Ishikawa (cell line): ENCODE data around the gene STRA6.

Source experiments
- CEBPB ChIP-seq: IDR thresholded peaks from 2 replicates; pipeline ENCODE4 v1.6.1; 2012
- CREB1 ChIP-seq: IDR thresholded peaks from 2 replicates; pipeline ENCODE4 v1.6.1; 2012; ENCODE audit warnings: low read depth
- EGR1 ChIP-seq: IDR thresholded peaks from 2 replicates; pipeline ENCODE4 v1.6.1; 2012
- EP300 ChIP-seq: IDR thresholded peaks from 2 replicates; pipeline ENCODE4 v1.6.1; 2012; ENCODE audit warnings: borderline replicate concordance
- FOXM1 ChIP-seq: IDR thresholded peaks from 2 replicates; pipeline ENCODE4 v1.6.1; 2012; ENCODE audit warnings: low read depth, borderline replicate concordance
- NFIC ChIP-seq: IDR thresholded peaks from 2 replicates; pipeline ENCODE4 v1.6.1; 2012
- RAD21 ChIP-seq: IDR thresholded peaks from 2 replicates; pipeline ENCODE4 v1.6.1; 2012; ENCODE audit warnings: low read depth
- TAF1 ChIP-seq: IDR thresholded peaks from 2 replicates; pipeline ENCODE4 v1.6.1; 2012; ENCODE audit warnings: low read depth, mild to moderate bottlenecking
- TCF12 ChIP-seq: IDR thresholded peaks from 2 replicates; pipeline ENCODE4 v1.6.1; 2012; ENCODE audit warnings: low read depth
- TEAD4 ChIP-seq: IDR thresholded peaks from 2 replicates; pipeline ENCODE4 v1.6.1; 2012
- USF1 ChIP-seq: IDR thresholded peaks from 2 replicates; pipeline ENCODE4 v1.6.1; 2012
- YY1 ChIP-seq: IDR thresholded peaks from 2 replicates; pipeline ENCODE4 v1.6.1; 2012; ENCODE audit warnings: low read depth
- ZBTB7A ChIP-seq: IDR thresholded peaks from 2 replicates; pipeline ENCODE4 v1.6.1; 2012; ENCODE audit warnings: low read depth
- TF ChIP-seq, protein P1 (sequence below): IDR thresholded peaks from 2 replicates; pipeline ENCODE4 v1.6.1; 2012; ENCODE audit warnings: low read depth, mild to moderate bottlenecking
- TF ChIP-seq, protein P2 (sequence below): IDR thresholded peaks from 2 replicates; pipeline ENCODE4 v1.6.1; 2012

Gene STRA6

GRCh38 chr15:74245342-74245931, 42.9 kb upstream of the STRA6 start:
- TF ChIP-seq NFIC (no peak), CREB1 (no peak), RAD21 (no peak), EGR1 (no peak), FOXM1 (no peak), YY1 (no peak), CEBPB (no peak), TCF12 (no peak), ZBTB7A (no peak), TEAD4 (no peak), USF1 (no peak), TAF1 (no peak), EP300 (no peak)
- TF ChIP-seq, protein P1, sequence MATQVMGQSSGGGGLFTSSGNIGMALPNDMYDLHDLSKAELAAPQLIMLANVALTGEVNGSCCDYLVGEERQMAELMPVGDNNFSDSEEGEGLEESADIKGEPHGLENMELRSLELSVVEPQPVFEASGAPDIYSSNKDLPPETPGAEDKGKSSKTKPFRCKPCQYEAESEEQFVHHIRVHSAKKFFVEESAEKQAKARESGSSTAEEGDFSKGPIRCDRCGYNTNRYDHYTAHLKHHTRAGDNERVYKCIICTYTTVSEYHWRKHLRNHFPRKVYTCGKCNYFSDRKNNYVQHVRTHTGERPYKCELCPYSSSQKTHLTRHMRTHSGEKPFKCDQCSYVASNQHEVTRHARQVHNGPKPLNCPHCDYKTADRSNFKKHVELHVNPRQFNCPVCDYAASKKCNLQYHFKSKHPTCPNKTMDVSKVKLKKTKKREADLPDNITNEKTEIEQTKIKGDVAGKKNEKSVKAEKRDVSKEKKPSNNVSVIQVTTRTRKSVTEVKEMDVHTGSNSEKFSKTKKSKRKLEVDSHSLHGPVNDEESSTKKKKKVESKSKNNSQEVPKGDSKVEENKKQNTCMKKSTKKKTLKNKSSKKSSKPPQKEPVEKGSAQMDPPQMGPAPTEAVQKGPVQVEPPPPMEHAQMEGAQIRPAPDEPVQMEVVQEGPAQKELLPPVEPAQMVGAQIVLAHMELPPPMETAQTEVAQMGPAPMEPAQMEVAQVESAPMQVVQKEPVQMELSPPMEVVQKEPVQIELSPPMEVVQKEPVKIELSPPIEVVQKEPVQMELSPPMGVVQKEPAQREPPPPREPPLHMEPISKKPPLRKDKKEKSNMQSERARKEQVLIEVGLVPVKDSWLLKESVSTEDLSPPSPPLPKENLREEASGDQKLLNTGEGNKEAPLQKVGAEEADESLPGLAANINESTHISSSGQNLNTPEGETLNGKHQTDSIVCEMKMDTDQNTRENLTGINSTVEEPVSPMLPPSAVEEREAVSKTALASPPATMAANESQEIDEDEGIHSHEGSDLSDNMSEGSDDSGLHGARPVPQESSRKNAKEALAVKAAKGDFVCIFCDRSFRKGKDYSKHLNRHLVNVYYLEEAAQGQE: no peak
- TF ChIP-seq, protein P2, sequence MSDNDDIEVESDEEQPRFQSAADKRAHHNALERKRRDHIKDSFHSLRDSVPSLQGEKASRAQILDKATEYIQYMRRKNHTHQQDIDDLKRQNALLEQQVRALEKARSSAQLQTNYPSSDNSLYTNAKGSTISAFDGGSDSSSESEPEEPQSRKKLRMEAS: no peak

DNA sequence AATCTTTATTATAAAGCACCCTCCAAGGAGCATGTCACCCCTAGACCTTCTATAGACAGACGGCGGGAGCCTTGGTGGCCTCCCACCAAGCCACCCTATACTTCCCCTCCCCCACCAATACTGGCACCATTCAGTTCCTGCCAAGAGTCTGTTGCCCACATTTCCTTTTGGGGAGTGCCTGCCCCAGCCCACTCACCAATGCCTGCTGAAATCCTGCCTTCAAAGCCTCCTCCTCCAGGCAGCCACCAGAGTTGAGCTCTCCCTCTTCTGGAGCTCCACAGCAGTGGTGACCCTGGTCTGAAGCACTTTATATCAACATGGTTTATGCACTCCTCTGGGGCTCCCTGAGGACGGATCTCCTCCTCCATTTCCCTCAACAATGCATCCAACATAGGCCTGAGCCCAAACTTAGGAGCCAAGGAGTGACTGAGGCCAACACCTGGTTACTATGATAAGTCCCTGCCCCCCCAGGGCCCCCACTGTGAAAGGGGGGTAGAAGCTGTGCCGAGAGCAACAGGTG, 42.3 kb upstream of the STRA6 start:
- TF ChIP-seq NFIC (no peak), RAD21 (no peak), CREB1 (no peak), USF1 (no peak)

DNA sequence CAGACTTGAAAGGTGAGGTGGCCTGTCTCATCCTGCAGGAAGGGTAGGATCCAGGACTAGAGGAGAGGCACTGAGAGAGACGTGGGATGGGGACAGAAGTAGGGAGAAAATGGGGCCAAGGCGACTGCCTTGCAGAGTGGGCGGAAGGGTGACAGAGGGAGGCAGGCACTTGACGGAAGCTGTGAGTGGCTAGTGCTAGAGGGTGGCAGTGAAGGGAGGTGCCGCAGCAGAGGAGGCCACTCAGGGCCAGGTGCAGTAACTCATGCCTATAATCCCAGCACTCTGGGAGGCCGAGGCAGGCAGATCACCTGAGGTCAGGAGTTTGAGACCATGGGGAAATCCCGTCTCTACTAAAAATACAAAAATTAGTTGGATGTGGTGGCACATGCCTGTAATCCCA, 40.8 kb upstream of the STRA6 start:
- no peak for TF ChIP-seq TCF12
- TF ChIP-seq TAF1: no peak
- no peak for TF ChIP-seq EGR1
- TF ChIP-seq, protein P2: no peak
- no peak for TF ChIP-seq ZBTB7A
- TF ChIP-seq CREB1: no peak
- TF ChIP-seq TEAD4: no peak
- TF ChIP-seq YY1: no peak
- TF ChIP-seq NFIC: no peak
- TF ChIP-seq FOXM1: no peak
- TF ChIP-seq RAD21: no peak
- TF ChIP-seq USF1: no peak
- no peak for TF ChIP-seq EP300
- TF ChIP-seq, protein P1: no peak
- TF ChIP-seq CEBPB: no peak

DNA sequence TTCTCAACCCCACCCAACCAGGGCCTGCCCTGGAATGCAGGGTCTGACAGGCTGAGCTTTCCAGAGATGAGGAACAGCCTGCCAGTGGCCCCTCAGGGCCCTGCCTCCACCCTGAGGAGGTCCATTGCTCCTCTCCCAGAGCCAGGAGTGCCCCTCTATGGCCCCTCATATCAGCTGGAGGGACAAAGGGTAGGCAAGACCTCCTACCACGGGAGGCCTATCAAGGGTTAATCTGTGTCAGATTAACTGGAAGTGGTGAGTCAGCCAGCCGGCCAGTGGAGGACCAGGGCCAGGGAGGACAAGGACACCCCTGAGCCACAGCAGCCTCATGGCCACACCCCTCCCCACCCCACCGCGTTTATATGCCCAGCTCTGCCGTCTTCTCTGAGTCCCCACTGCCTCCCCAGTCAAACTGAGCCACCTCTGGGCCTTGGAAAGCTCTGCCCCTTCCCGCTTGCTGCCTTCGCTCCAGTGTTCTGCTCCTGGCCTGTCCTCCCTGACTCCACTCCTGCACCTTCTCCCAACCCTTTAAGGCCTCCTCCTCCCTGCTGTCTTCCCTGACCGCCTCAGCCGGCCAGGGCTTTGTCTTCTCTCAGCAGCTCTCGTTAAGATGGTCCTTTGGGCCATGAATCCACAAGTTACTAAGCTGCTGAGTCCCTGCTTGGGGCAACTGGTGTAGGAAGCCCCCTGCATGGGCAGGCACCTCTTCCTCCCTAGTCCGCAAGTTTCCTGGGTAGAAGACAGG, 40.0 kb upstream of the STRA6 start:
- TF ChIP-seq FOXM1 (no peak), ZBTB7A (peak; percentile 78; the same call in 1 of the 2 replicates), YY1 (no peak), CEBPB (no peak), TCF12 (0 out of 2 replicates have a peak, but pooled peaks have one; percentile 50), TAF1 (no peak), EP300 (no peak), NFIC (peak; percentile 10; the same call in 1 of the 2 replicates), TEAD4 (peak; percentile 58)

DNA sequence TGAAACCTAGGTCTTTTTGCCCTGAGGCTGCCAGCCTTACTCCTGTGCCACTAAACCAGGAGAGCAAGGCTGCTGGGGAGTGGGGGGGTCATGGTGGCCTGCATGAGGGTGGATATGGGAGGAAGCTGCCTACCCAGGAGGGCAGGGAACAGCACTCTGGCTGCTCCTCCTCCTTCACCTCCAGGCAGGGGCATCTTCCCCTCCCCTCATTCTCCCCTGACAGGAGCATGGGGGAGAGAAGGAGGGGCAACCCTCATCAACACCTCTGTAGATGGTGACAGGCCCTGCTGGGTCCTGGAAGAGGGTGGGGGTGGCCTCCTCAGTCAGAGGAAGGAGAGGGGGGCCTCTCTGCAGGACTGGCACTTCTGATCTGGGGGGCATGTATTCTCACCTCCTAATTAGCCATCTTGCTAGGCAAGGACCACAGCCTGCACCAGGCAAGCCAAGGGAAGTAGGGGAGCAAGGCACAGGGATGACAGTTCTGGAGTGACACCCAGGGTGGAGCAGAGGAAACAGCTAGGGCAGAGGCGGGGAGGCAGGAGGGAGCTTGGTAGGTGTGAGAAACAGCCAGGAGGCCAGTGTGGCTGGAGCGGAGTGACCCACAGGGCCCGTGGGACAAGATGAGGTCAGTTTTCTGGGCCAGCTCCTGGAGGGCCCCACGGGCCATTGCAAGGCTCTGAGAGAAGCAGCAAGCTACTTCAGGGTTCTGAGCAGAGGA, 38.5 kb upstream of the STRA6 start:
- no peak for TF ChIP-seq TAF1
- TF ChIP-seq CEBPB: no peak
- TF ChIP-seq YY1: no peak
- TF ChIP-seq NFIC: no peak
- no peak for TF ChIP-seq TEAD4
- TF ChIP-seq ZBTB7A: no peak
- TF ChIP-seq FOXM1: no peak
- no peak for TF ChIP-seq RAD21
- TF ChIP-seq EP300: no peak
- no peak for TF ChIP-seq EGR1
- TF ChIP-seq USF1: no peak
- TF ChIP-seq, protein P1: no peak
- no peak for TF ChIP-seq CREB1
- TF ChIP-seq TCF12: no peak
- TF ChIP-seq, protein P2: no peak
